ENCODE measurements around the gene OLIG1. TPM values are rescaled to one million over a fixed set of nuclear protein-coding genes. Genes with fewer than 3 reads are reported as not detected.

Gene OLIG1
- total RNA-seq, 1 donor from 2014 or later: not detected

- peaks cover 34% of the 10 kb centered on the region for H3K27me3 ChIP-seq
- intact Hi-C loops (cut with DNase I): no loop called here
- no peak within 1 kb of the TSS for H3K4me3 ChIP-seq
- TF ChIP-seq POLR2AphosphoS5 (IDR thresholded peaks at IDR 0.05; ENCODE audit: insufficient read depth in 1 of 2, low read depth in 1 of 2) (no peak), POLR2A (IDR thresholded peaks at IDR 0.05) (no peak), CTCF (IDR thresholded peaks at IDR 0.05) (no peak)
- no peak for DNase-seq (ENCODE audit: extremely low spot score in 2 of 2)
- H3K9me3 ChIP-seq: no peaks in the 10 kb centered on the region
- H3K4me1 ChIP-seq: peaks cover 49% of the 10 kb centered on the region
- H3K27ac ChIP-seq: no peak within 1 kb of the TSS
- no peaks in the 10 kb centered on the region for H3K36me3 ChIP-seq
Observed at GRCh38 chr21:33025489-33026442, 44.2 kb upstream of the OLIG1 start, which contains the start of gene OLIG2. Gene OLIG2 (plus strand): TSS chr21:33025935. CDS start chr21:33026863, 928 bp downstream.

- no peaks in the 10 kb centered on the region for H3K9me3 ChIP-seq
- no peak for TF ChIP-seq POLR2AphosphoS5 (IDR thresholded peaks at IDR 0.05; ENCODE audit: insufficient read depth in 1 of 2, low read depth in 1 of 2)
- TF ChIP-seq POLR2A (IDR thresholded peaks at IDR 0.05): no peak
- TF ChIP-seq CTCF (IDR thresholded peaks at IDR 0.05): no peak
- intact Hi-C loops (cut with DNase I): no loop called here
Observed at GRCh38 chr21:33026443-33026858, 43.5 kb upstream of the OLIG1 start.

GRCh38 chr21:33026878-33027400 lies 43.0 kb upstream of the OLIG1 start:
- DNase-seq (ENCODE audit: extremely low spot score in 2 of 2): no peak

More at GRCh38 chr21:33026443-33026858, 43.5 kb upstream of the OLIG1 start:
- no peak overlapping the region for H3K4me3 ChIP-seq
- peaks cover 27% of the 10 kb centered on the region for H3K27me3 ChIP-seq
- H3K36me3 ChIP-seq: no peaks in the 10 kb centered on the region
- H3K27ac ChIP-seq: no peak overlapping the region
- DNase-seq (ENCODE audit: extremely low spot score in 2 of 2): no peak
- peaks cover 49% of the 10 kb centered on the region for H3K4me1 ChIP-seq

GRCh38 chr21:33027401-33028286 lies 42.3 kb upstream of the OLIG1 start:
- no peak for TF ChIP-seq POLR2AphosphoS5 (IDR thresholded peaks at IDR 0.05; ENCODE audit: insufficient read depth in 1 of 2, low read depth in 1 of 2)
- no peak for TF ChIP-seq CTCF (IDR thresholded peaks at IDR 0.05)
- TF ChIP-seq POLR2A (IDR thresholded peaks at IDR 0.05): no peak
- peaks cover 21% of the 10 kb centered on the region for H3K27me3 ChIP-seq
- no peak overlapping the region for H3K4me3 ChIP-seq
- intact Hi-C loops (cut with DNase I): no loop called here
- DNase-seq (ENCODE audit: extremely low spot score in 2 of 2): no peak
- H3K4me1 ChIP-seq: peaks cover 48% of the 10 kb centered on the region
- no peak overlapping the region for H3K27ac ChIP-seq
- no peaks in the 10 kb centered on the region for H3K9me3 ChIP-seq
- no peaks in the 10 kb centered on the region for H3K36me3 ChIP-seq

More at GRCh38 chr21:33026878-33027400, 43.0 kb upstream of the OLIG1 start:
- intact Hi-C loops (cut with DNase I): no loop called here
- H3K4me1 ChIP-seq: peaks cover 49% of the 10 kb centered on the region
- no peaks in the 10 kb centered on the region for H3K9me3 ChIP-seq
- TF ChIP-seq POLR2AphosphoS5 (IDR thresholded peaks at IDR 0.05; ENCODE audit: insufficient read depth in 1 of 2, low read depth in 1 of 2) (no peak), CTCF (IDR thresholded peaks at IDR 0.05) (no peak)
- peaks cover 22% of the 10 kb centered on the region for H3K27me3 ChIP-seq
- no peak overlapping the region for H3K27ac ChIP-seq
- no peak overlapping the region for H3K4me3 ChIP-seq
- no peaks in the 10 kb centered on the region for H3K36me3 ChIP-seq
